HG02884 (cell line): ENCODE results near the gene MXD3.
"Not testable (repeated sequence)": the region's sequence is repeated elsewhere in the genome, so short reads cannot be mapped to it uniquely, and the experiment has no call there.

Experiments
- ATAC-seq: cut with Tn5 transposase; IDR thresholded peaks from one replicate; pipeline ENCODE4 v1.9.1; 2021; ENCODE audit warnings: mild to moderate bottlenecking, moderate library complexity; ENCODE audit not compliant: unreplicated experiment

The MXD3 gene

GRCh38 chr5:177343777-177344176, 32.1 kb upstream of the MXD3 start:
- ATAC-seq: no peak

- not testable (repeated sequence) for ATAC-seq
Measured at GRCh38 chr5:177343000-177343399, 31.3 kb upstream of the MXD3 start.

GRCh38 chr5:177339107-177339638, 27.5 kb upstream of the MXD3 start:
- no peak for ATAC-seq

DNA sequence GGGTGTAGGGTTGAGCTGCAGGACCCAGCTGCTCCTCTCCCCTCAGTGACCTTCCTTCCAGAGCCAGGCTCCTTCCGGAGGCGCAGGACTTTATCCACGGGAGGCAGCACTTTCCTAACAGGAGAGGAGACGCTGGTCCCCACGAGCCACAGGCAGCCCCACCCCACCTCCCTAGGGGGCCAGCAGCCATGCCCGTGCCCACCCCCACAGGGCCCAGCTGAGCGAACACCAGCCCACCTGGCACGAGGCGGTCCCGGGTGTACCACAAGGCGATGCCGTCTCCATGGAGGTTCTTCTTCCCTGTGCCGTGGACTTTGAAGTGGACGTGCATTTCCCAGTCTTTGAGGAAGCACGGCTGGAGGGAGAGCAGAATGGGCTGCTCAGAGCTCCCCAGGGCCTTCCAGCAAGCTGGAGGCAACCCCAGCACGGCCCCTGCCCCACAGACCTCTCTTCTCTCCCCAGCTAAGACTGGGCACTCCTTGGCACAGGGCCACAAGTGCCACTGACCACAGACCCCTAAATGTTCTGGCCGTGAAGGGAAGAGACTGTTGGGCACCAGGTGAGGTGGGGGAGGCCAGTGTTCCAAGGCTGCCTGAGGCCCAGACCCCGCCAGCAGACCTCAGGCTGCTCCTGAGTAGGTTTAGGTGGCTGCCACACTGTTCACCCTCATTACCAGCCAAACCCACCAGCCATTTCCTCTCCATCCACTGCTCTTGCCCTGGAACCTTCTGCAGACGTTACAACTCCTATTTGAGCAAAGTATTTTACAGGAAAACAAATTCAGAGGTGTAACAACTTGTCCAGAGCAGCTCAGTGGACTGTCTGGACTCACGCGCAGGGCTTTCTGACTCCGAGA, 26.8 kb upstream of the MXD3 start:
- ATAC-seq: no peak

DNA sequence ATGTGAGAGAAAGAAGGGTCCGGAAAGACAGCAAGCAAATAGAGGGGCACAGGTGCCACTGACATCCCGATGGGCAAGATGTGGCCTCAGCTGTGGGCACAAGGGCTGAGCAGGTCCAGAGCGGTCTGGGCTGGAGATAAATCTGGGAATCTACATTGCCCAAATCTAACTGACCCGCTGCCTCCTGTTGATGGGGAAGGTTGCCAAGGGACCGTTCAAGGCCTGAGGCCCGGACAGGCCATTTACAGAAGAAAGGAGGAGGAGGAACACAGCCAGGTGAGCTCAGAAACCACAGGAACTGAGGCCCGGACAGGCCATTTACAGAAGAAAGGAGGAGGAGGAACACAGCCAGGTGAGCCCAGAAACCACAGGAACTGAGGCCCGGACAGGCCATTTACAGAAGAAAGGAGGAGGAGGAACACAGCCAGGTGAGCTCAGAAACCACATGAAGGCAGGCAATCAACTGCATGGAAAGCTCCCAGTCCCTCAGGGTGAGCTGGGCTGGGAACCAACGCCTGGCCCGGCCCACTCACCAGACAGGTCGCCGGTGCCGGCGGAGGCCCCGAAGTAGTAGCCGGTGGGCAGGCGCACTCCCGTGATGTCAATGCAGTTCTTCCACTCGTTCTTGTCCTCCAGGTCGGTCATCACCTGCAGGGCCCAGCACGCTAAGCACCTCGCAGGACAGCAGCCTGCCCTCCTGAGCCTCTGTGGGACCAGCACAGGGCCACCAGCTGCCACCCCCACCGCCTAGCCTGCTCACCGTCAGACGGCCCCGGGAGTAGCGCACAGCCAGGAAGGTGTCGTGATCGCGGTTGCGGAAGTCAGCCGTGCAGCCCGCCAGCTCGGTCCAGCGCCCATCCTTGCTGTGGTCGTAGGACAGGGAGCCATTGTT, 25.2 kb upstream of the MXD3 start:
- no peak for ATAC-seq

DNA sequence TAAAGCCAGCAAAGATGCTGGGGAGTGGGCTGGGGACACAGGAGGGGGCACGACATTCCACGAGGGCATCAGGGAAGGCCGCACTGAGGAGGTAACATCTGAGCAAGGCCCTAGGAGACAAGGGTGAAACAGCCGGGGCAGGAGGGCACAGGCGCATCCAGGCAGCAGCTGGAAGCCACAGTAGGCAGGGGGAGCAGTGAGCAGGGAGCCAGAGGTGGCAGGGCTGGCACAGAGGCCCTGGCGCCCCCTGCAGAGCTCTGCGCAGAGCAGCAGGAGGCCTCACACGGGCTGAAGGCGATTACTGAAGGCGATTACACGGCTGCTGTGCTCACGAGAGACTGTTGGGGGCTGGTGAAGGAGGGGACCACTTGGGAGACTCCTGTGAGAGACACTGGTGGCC, 24.4 kb upstream of the MXD3 start:
- ATAC-seq: no peak

GRCh38 chr5:177335701-177336065, 24.0 kb upstream of the MXD3 start:
- ATAC-seq: no peak

GRCh38 chr5:177334781-177335700, 23.3 kb upstream of the MXD3 start:
- ATAC-seq: no peak

DNA sequence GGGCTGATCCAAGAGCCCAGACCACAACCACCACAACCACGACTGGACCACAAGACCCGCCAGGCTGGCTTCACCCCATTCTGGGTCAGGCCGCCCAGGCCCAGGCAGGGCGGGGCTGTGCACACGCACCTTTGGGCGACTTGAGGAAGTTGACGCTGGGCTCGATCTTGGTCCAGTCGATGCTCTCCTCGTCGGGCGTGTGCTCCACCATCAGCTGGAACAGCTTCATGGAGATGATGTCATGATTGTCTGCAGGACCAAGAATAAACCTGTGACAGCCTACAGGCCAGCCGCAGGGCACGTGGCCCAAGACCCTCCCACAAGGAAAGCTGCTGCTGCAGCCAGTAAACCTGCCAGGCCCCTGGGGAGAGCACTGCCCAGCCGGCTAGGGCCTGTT, 22.5 kb upstream of the MXD3 start:
- no peak for ATAC-seq

DNA sequence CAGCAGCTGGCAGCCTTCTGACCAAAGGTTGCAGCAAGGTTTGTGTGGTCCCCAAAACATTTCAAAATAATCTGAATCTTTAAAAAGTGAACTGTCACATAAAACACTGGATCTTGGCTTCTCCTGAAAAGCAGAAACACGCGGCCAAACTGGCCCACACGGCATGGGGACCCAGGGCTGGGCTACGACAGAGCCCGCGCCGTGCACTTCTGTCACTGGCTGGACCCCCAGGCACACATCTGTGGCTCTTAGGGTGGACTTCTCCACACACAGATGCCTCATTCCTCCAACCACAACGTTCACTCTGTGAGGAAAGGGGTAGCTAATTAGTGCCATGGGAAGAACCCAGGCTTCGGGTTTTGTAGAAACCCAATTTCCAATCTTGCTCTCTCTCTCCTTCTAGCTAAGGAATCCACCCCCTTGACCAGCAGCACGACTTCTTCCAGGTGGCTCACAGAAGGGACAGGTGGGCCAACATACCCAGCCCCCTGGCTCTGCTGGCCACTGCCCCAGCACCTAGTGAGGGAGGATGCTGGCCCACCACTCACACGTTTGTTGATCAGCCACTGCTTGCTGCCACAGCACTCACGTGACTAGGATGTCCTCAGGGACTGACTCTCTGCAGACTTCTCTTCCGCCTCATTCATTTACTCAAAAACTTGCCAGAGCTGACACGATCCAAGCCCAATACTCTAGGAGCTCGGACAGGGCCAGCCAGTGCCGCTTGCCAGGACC, 21.9 kb upstream of the MXD3 start:
- no peak for ATAC-seq

DNA sequence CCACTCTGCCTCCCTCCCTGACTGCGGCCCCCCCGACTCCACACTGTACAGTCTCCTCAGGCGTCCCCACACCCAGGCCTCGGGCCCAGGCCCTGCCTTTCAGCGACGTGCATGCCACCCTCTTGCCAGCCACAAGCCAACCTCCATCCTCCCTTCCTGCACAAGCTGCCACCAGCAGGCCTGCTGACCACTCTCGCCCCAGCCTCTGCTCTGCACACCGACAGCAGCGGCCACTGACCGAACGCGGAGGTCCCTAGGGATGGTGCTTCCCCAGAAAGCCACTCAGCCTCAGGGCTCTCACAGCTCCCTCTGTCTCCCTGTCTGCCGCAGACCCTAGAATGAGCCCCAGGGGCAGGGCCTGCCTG, 21.2 kb upstream of the MXD3 start:
- no peak for ATAC-seq

- no peak for ATAC-seq
Measured at GRCh38 chr5:177332031-177332895, 20.6 kb upstream of the MXD3 start.

DNA sequence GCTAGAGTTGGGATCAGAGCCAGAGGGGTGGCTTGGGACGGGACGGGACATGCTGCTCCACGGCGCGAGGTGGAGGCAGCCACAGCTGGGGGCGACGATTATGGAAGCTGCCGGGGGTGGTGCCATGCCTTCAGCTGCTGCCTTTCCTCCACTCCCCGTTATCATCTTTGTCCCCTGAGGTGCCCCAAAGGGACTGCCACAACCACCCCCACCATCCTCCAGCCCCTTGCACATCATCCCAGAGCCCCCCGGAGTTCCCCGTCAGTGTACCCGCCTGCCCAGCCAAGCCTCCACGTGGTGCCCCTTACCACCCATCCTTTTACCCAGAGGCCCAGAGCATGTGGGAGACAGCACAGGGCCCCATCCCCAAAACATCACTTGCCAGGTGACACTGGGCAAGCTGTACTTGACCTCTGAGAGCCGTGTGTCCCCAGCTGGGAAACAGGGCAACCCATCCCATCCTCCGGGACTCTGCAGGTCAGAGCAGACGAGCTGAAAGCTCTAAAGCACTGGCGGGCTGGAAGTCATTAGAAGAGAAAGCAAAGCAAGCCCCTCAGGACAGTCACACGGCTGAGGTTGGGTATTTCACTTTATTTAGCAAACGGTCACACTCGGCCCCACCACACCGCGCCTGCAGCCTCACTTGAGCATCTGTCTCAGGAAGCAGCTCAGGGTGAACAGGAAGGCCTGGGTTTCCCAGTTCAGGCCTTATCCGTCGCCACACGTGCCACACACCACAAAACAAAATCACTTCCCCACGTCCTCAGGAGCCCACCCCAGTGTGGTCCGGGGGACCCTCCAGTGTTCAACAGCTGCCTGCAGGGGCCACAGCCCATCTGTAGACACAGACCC, 19.5 kb upstream of the MXD3 start:
- no peak for ATAC-seq

- ATAC-seq: no peak
Measured at GRCh38 chr5:177329883-177330282, 18.2 kb upstream of the MXD3 start.

DNA sequence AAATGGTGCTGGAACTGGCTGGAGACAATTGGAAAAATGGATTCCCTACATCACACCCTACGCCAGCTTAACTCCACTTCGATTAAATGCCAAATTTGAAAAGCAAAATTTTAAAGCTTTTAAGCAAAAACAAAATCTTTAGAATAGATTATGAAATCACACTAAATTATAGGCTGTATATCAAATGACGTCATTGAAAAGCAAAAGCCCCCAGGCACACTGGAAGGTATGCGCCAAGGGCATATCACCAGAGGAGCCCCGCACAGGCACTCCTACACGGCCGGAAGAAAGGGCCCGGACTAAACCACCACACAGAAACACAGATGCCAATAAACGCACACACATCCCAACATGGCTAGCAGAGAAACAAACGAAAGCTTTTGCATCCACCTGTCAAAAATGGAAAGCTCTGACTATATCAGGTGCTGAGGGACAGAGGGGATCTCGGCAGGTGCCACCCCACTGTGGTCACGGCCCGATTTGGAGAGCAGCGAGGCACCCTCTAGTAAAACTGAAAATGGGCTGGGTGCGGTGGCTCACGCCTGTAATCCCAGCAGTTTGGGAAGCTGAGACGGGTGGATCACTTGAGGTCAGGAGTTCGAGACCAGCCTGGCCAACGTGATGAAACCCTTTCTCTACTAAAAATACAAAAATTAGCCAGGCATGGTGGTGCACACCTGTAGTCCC, 17.0 kb upstream of the MXD3 start:
- no peak for ATAC-seq

DNA sequence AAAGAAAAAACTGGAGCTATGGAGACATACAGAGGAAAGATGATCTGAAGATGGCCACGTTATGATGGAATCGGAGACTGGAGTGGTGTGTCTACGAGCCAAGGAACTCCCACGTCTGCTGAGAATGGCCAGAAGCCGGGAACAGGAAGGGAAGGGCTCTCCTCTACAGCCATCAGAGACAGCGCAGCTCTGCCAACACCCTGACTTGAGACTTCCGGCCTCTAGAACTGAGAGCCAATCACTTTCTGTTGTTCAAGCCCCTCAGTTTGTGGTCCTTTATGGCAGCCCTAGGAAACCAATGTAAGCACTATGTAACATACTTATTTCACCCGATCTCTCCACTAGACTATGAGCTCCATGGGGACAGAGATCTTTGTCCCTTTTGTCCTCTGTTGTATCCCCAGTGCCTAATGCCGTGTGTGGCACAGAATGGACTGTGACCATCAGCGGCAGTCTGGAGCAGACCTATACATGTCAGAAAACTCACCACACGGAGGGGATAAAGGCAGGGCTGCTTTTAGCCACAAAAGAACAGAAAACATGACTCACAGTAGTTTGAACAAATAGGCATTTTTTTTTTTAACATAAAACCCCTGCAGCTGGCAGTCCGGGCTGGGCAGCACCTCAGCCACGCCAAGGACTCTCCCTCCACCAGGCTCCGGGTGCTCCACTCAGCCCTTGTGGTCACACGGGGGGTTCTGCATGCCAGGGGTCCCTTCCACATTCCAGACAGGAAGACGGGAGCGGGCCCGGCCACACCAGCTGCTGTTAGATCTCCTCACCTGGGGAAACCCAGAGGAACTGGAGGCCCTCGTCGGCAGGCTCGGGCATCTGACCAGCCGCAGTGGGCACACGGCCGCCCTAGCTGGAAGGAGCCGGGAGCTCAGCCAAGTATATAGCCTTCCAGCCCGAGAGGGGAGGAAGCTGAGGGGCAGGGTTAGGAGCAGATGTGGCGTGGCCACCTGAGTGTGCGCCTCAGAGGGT, 16.1 kb upstream of the MXD3 start:
- ATAC-seq: no peak
